Measurements from ENCODE around the gene BTRC.
"Not testable (repeated sequence)": the region's sequence is repeated elsewhere in the genome, so short reads cannot be mapped to it uniquely, and the experiment has no call there.

Gene BTRC

DNA sequence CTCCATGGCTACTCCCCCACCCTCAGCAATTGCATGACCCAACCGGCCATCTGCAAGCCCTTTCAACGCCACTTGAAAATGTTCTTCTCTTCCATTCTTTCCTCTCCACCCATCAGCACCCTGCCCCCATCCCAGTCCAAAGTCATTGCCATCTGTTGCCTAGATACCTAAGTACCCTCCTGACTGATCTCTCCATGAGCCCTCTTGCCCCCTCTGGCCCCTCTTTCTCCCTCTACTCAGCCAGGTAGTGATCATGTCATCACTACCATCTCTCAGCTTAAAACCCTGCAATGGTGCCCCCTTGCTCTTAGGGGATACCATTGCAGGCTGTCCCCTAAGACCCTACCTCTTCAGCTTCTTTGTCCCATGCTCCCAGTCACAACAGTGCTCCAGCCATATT lies 30.5 kb upstream of the BTRC start:
- Histone ChIP-seq H3K9me3 (ENCODE audit: control insufficient read depth, low read length) (no peaks in the 10 kb centered on the region), H3K4me1 (ENCODE audit: control insufficient read depth, insufficient read depth, low read length, poor library complexity, severe bottlenecking) (peaks cover 3% of the 10 kb centered on the region), H3K36me3 (ENCODE audit: control insufficient read depth, insufficient read depth, low read length) (no peaks in the 10 kb centered on the region), H3K4me3 (ENCODE audit: extremely low read depth, insufficient read depth, low read length, poor library complexity, severe bottlenecking) (no peak overlapping the region), H3K27ac (ENCODE audit: low read depth, low read length, severe bottlenecking) (no peak overlapping the region)
- 88 to 93% methylated on average over 2 of the region's 2 CpGs for WGBS, 2 experiments (ENCODE audit: insufficient coverage in 2 of 2)

DNA sequence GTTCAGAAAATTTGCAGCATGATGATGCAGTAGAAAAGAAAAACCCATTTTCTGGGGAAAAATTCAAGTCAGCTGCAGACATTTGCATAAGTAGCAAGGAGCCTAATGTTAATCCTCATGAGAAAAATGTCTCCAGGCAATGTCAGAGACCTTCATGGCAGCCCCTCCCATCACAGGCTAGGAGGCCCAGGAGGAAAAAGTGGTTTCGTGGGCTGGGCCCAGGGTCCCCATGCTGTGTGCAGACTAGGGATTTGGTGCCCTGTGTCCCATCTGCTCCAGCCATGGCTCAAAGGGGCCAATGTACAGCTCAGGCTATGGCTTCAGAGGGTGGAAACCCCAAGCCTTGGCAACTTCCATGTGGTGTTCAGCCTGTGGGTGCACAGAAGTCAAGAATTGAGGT lies 26.5 kb upstream of the BTRC start:
- 83 to 86% methylated on average over 1 of the region's 1 CpG for WGBS, 2 experiments (ENCODE audit: insufficient coverage in 2 of 2)
- H3K36me3 ChIP-seq (ENCODE audit: control insufficient read depth, insufficient read depth, low read length); H3K4me1 ChIP-seq (ENCODE audit: control insufficient read depth, insufficient read depth, low read length, poor library complexity, severe bottlenecking); H3K27ac ChIP-seq (ENCODE audit: low read depth, low read length, severe bottlenecking); H3K4me3 ChIP-seq (ENCODE audit: extremely low read depth, insufficient read depth, low read length, poor library complexity, severe bottlenecking); H3K9me3 ChIP-seq (ENCODE audit: control insufficient read depth, low read length): not testable (repeated sequence)

DNA sequence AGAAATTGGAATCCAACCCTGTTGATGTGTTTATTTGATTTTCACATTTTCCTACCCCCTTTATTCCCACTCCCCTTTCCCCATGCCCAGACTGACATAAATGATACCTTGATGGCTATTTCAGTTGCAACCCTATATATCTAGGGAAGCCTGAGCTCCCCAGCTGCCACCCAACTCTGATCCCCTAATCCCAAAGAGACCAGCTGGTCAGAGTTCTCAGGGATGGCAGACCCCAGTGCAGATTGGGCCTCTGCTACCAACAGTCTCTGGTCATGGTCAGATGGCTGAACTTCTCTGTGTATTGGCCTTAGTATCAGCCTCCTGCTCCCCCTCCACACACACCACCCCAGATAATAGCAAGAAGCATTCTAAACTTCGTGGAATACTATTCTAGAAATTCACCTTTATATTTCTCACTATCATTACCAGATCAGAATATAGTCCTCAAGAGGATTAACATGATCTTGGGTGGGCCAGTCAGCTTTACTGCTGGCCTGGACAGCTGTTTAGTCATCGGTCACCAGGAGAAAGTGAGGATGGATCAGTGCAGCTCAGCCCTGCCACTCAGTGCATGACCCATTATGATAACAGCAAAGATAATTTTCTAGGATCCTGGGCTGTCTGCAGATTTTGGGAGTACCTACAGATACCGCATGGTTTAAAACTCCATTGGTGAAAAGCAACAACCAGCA lies 24.5 kb upstream of the BTRC start:
- H3K4me1 ChIP-seq (ENCODE audit: control insufficient read depth, insufficient read depth, low read length, poor library complexity, severe bottlenecking): no peaks in the 10 kb centered on the region
- no peaks in the 10 kb centered on the region for H3K36me3 ChIP-seq (ENCODE audit: control insufficient read depth, insufficient read depth, low read length)
- no peaks in the 10 kb centered on the region for H3K9me3 ChIP-seq (ENCODE audit: control insufficient read depth, low read length)
- no peak overlapping the region for H3K4me3 ChIP-seq (ENCODE audit: extremely low read depth, insufficient read depth, low read length, poor library complexity, severe bottlenecking)
- H3K27ac ChIP-seq (ENCODE audit: low read depth, low read length, severe bottlenecking): no peak overlapping the region
- 70 to 89% methylated on average over 3 of the region's 3 CpGs for WGBS, 2 experiments (ENCODE audit: insufficient coverage in 2 of 2)

DNA sequence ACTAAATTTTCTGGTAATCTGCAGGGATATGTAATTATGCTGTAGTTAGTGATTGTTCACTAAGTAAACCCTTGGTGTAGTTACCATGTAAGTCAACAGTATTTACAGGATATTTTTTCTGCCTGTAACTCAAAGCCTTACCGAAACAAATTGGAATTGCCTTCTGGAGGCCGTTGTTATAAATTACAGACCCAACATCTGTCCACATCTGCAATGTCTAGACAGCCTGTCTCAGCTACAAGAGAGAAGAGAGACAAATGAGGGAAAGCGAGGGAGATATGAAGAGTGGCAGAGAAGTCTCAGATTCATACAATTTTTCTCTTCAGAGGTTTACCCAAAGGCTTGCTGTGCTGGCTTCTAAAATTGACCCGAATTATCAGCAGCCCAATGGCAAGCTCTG lies 23.7 kb upstream of the BTRC start:
- Histone ChIP-seq H3K36me3 (ENCODE audit: control insufficient read depth, insufficient read depth, low read length) (no peaks in the 10 kb centered on the region), H3K27ac (ENCODE audit: low read depth, low read length, severe bottlenecking) (no peak overlapping the region), H3K9me3 (ENCODE audit: control insufficient read depth, low read length) (no peaks in the 10 kb centered on the region), H3K4me1 (ENCODE audit: control insufficient read depth, insufficient read depth, low read length, poor library complexity, severe bottlenecking) (no peaks in the 10 kb centered on the region), H3K4me3 (ENCODE audit: extremely low read depth, insufficient read depth, low read length, poor library complexity, severe bottlenecking) (no peak overlapping the region)
- 82 to 88% methylated on average over 3 of the region's 4 CpGs for WGBS, 2 experiments (ENCODE audit: insufficient coverage in 2 of 2)

DNA sequence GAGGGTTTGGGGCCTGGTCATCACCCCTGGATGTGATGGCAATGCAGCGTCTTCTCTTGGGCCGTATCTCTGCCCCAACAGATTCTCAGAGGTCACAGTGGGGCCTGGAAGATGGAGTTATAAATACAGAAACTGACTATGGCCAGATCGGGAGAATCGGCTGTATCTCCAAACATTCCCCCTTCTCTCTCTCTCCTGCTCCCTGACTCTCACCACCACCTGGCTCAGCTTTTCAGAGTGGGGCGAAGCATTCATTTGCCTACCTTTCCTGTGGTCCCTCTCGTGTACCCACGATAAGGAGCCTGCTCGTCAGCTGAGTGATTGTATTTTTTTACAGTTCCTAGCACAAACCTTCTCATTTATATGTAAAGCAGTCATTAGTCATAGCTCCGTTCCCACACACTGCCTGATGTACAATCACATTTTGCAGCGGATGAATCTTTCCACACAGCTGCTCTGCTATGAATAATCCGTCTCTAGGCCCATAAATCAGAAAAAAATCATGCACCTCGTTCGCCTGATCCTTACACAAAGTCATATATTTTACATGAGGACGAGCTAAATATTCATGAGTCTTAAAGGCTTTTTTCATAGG lies 23.2 kb upstream of the BTRC start:
- Histone ChIP-seq H3K4me3 (ENCODE audit: extremely low read depth, insufficient read depth, low read length, poor library complexity, severe bottlenecking) (no peak overlapping the region), H3K36me3 (ENCODE audit: control insufficient read depth, insufficient read depth, low read length) (no peaks in the 10 kb centered on the region), H3K9me3 (ENCODE audit: control insufficient read depth, low read length) (no peaks in the 10 kb centered on the region), H3K27ac (ENCODE audit: low read depth, low read length, severe bottlenecking) (no peak overlapping the region), H3K4me1 (ENCODE audit: control insufficient read depth, insufficient read depth, low read length, poor library complexity, severe bottlenecking) (no peaks in the 10 kb centered on the region)
- 76 to 85% methylated on average over 9 to 11 of the region's 14 CpGs for WGBS, 2 experiments (ENCODE audit: insufficient coverage in 2 of 2)

DNA sequence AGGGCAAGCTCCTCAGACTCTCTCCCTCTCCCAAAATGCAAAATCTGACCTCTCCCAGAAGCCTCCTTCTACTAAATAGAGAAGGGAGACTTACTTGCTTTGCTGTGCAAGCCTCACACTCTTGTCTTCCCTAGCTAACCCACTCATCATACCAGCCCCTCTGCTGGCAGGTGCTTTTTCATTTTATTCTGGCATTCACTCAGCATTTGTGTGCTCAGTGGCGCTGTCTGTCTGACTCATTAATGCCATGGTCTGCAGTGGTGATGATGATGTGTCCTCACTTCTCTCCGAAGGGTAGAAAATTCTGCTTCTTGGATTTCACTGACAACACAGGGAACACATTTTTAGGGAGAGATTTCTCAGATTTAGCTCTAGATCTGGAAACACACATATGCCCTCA lies 22.0 kb upstream of the BTRC start:
- Histone ChIP-seq H3K9me3 (ENCODE audit: control insufficient read depth, low read length) (no peaks in the 10 kb centered on the region), H3K27ac (ENCODE audit: low read depth, low read length, severe bottlenecking) (no peak overlapping the region), H3K4me1 (ENCODE audit: control insufficient read depth, insufficient read depth, low read length, poor library complexity, severe bottlenecking) (no peaks in the 10 kb centered on the region), H3K4me3 (ENCODE audit: extremely low read depth, insufficient read depth, low read length, poor library complexity, severe bottlenecking) (no peak overlapping the region), H3K36me3 (ENCODE audit: control insufficient read depth, insufficient read depth, low read length) (no peaks in the 10 kb centered on the region)
- 40 to 67% methylated on average over 1 of the region's 2 CpGs for WGBS, 2 experiments (ENCODE audit: insufficient coverage in 2 of 2)

DNA sequence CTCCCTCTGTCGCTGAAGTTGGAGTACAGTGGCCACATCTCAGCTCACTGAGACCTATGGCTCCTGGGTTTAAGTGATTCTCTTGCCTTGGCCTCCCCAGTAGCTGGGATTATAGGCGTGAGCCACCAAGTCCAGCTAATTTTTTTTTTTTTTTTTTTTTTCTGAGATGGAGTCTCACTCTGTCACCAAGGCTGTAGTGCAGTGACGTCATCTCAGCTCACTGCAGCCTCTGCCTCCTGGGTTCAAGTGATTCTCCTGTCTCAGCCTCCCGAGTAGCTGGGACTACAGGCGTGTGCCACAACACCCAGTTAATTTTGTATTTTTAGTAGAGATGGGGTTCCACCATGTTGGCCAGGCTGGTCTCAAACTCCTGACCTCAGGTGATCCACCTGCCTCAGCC lies 19.7 kb upstream of the BTRC start:
- H3K9me3 ChIP-seq (ENCODE audit: control insufficient read depth, low read length); H3K27ac ChIP-seq (ENCODE audit: low read depth, low read length, severe bottlenecking); H3K4me1 ChIP-seq (ENCODE audit: control insufficient read depth, insufficient read depth, low read length, poor library complexity, severe bottlenecking); H3K36me3 ChIP-seq (ENCODE audit: control insufficient read depth, insufficient read depth, low read length); H3K4me3 ChIP-seq (ENCODE audit: extremely low read depth, insufficient read depth, low read length, poor library complexity, severe bottlenecking): not testable (repeated sequence)
- WGBS, 2 experiments (ENCODE audit: insufficient coverage in 2 of 2): 92 to 95% methylated on average over 3 of the region's 5 CpGs

DNA sequence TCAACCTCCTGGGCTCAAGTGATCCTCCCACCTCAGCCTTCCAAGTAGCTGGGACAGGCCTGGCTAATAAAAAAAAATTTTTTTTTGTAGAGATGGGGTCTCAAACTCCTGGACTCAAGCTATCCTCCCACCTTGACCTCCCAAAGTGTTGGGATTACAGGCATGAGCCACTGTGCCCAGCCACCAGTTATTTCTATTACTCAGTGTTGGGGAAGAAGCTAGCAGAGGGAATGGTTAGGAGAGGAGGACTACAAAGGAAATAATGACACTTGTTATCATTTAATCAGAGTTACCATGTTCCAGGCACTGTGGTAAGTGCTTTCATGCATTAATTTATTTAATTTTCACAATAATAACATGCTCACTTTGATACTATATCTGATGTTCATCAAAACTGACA lies 17.6 kb upstream of the BTRC start:
- Histone ChIP-seq H3K9me3 (ENCODE audit: control insufficient read depth, low read length) (no peaks in the 10 kb centered on the region), H3K27ac (ENCODE audit: low read depth, low read length, severe bottlenecking) (no peak overlapping the region), H3K4me1 (ENCODE audit: control insufficient read depth, insufficient read depth, low read length, poor library complexity, severe bottlenecking) (no peaks in the 10 kb centered on the region), H3K36me3 (ENCODE audit: control insufficient read depth, insufficient read depth, low read length) (no peaks in the 10 kb centered on the region), H3K4me3 (ENCODE audit: extremely low read depth, insufficient read depth, low read length, poor library complexity, severe bottlenecking) (no peak overlapping the region)

DNA sequence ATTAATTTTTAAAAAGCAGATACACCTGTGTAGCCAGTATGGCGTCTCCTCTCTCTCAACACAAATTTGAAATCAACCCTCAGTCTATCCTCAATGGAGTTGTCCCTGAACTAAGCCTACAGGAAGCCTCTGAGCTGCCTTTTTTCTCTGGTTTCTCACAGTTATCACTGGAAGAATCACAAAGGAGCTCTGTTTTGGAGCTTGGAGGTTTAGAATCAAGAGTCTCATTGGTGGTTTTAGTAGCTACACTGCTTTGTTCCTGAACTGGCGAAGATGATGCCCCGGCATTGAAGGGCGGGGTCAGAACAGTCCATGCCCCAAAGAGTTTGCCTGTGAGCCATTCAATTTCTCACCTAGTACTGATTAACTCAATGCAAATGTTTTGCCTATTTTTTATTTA lies 16.1 kb upstream of the BTRC start:
- WGBS, 2 experiments (ENCODE audit: insufficient coverage in 2 of 2): 87 to 100% methylated on average over 2 to 4 of the region's 4 CpGs
- H3K27ac ChIP-seq (ENCODE audit: low read depth, low read length, severe bottlenecking): no peak overlapping the region
- H3K4me3 ChIP-seq (ENCODE audit: extremely low read depth, insufficient read depth, low read length, poor library complexity, severe bottlenecking): no peak overlapping the region
- H3K36me3 ChIP-seq (ENCODE audit: control insufficient read depth, insufficient read depth, low read length): no peaks in the 10 kb centered on the region
- no peaks in the 10 kb centered on the region for H3K9me3 ChIP-seq (ENCODE audit: control insufficient read depth, low read length)
- H3K4me1 ChIP-seq (ENCODE audit: control insufficient read depth, insufficient read depth, low read length, poor library complexity, severe bottlenecking): no peaks in the 10 kb centered on the region

DNA sequence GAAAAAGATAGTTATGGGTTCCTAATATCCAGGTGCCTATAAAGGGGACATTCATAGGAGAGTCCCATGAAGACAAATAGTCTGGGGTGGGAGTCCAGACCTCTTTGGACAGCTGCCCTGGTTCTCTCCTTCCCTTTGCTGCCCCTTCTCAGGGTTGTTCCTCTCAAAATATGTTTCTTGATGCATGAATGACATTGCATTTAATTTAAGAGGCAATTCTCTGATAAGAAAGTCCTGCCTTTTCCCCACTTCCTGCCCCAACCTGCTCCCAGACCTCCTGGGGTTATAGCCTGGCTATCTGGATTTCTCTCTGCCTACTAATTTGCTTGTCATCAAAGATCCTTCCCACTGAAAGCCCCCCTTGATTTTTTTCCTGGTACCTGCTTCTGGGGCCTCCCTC lies 12.5 kb upstream of the BTRC start:
- Histone ChIP-seq H3K4me3 (ENCODE audit: extremely low read depth, insufficient read depth, low read length, poor library complexity, severe bottlenecking) (no peak overlapping the region), H3K27ac (ENCODE audit: low read depth, low read length, severe bottlenecking) (no peak overlapping the region)

DNA sequence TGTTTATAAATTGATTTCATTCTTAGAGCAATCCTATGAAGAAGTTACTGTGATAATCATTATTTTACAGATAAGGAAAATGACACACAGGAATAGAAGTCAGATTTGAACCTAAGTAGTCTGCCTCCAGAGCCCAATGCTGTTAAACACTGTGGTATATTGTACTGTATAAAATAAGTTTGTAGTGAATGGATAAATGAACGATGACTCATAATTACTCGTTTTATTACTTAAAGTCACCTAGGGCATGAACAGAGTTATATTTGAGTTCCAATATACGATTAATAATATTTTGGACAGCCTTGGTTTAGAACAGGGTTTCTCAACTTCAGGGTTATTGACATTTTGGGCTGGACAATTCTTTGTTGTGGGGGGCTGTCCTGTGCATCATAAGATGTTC lies 7.8 kb upstream of the BTRC start:
- no peaks in the 10 kb centered on the region for H3K9me3 ChIP-seq (ENCODE audit: control insufficient read depth, low read length)
- no peaks in the 10 kb centered on the region for H3K36me3 ChIP-seq (ENCODE audit: control insufficient read depth, insufficient read depth, low read length)
- H3K4me1 ChIP-seq (ENCODE audit: control insufficient read depth, insufficient read depth, low read length, poor library complexity, severe bottlenecking): no peaks in the 10 kb centered on the region
- WGBS, 2 experiments (ENCODE audit: insufficient coverage in 2 of 2): 86% methylated on average over 1 of the region's 3 CpGs; no CpG with 5 or more reads in 1 of the 2 experiments
- no peak overlapping the region for H3K4me3 ChIP-seq (ENCODE audit: extremely low read depth, insufficient read depth, low read length, poor library complexity, severe bottlenecking)
- no peak overlapping the region for H3K27ac ChIP-seq (ENCODE audit: low read depth, low read length, severe bottlenecking)

More for the DNA sequence above, 12.5 kb upstream of the BTRC start:
- no peaks in the 10 kb centered on the region for H3K4me1 ChIP-seq (ENCODE audit: control insufficient read depth, insufficient read depth, low read length, poor library complexity, severe bottlenecking)
- H3K36me3 ChIP-seq (ENCODE audit: control insufficient read depth, insufficient read depth, low read length): no peaks in the 10 kb centered on the region
- no peaks in the 10 kb centered on the region for H3K9me3 ChIP-seq (ENCODE audit: control insufficient read depth, low read length)

All from mesodermal cell (in vitro differentiated cells).